Measurements from ENCODE around the gene IQSEC1. TPM values are rescaled to one million over a fixed set of nuclear protein-coding genes. Genes with fewer than 3 reads are reported as not detected.

IQSEC1 gene
- total RNA-seq, 1 experiment from 2014 or later = 28.1 TPM

DNA sequence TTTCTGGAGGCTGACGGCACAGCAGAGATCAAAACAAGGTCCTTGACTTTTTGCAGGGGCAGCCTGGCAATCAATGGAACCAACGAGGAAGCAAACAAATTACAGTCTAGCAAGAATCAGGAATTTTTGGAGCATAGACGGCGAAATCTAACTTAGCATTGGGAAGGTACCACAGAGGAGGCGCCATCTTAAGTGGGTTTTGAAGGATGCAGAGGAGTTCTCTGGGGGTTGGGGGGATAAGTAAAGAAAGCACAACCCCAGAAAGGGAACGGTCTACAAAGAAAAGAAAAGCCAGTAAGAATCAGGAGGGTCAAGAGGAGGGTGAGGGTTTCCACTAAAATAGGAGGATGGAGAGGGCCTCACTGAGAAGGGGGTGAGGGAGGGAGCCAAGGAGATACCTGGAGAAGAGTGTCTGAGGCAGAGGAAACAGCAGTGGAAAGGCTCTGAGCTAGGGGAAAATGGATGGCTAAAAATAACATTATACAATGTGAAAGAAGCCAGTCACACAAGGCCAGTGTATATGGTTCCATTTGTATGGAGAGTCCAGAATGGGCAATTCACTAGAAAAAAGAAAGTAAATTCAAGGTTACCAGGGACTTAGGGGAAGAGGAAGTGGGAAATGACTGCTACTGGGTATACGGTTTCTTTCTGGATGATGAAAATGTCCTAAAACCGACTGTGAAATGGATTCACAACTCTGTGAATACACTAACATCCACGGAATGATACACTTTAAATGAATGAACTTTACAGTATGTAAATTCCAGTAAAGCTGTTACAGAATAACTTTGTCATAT is 25.2 kb upstream of the IQSEC1 start:
- CTCF ChIA-PET = no interaction called here
- Histone ChIP-seq H3K27me3 (ENCODE audit: insufficient read depth, low read length) (no peaks in the 10 kb centered on the region), H3K4me1 (ENCODE audit: control insufficient read depth in 1 of 2, insufficient read depth in 2 of 2, low read length in 2 of 2) (no peaks in the 10 kb centered on the region), H3K4me2 (ENCODE audit: low read length) (no peak overlapping the region), H3K27ac (ENCODE audit: low read depth, low read length) (no peak overlapping the region), H3K36me3 (ENCODE audit: control insufficient read depth in 1 of 2, insufficient read depth in 2 of 2, low read length in 2 of 2) (no peaks in the 10 kb centered on the region), H2AFZ (ENCODE audit: low read depth, low read length, poor library complexity, severe bottlenecking) (no peak overlapping the region), H3K9ac (ENCODE audit: low read length) (no peak overlapping the region), H3K79me2 (ENCODE audit: insufficient read depth, low read length) (no peaks in the 10 kb centered on the region), H3K9me2 (ENCODE audit: insufficient read depth) (no peaks in the 10 kb centered on the region), H3K9me3 (ENCODE audit: control insufficient read depth in 1 of 2, insufficient read depth in 1 of 2, low read depth in 1 of 2, low read length in 2 of 2) (no peaks in the 10 kb centered on the region), H3K4me3 (replicated peaks in 1 of 2; ENCODE audit: low read depth in 1 of 2, low read length in 2 of 2) (no peak overlapping the region), H4K20me1 (ENCODE audit: insufficient read depth) (no peaks in the 10 kb centered on the region)
- no peak for DNase-seq (ENCODE audit: low read depth, low spot score)
- POLR2A ChIA-PET = no interaction called here
- ATAC-seq = no peak
- BruUV-seq (replicated peaks) = no TSS peak
- no peak for TF ChIP-seq EZH2phosphoT487 (IDR thresholded peaks at IDR 0.05; ENCODE audit: borderline replicate concordance)
- TF ChIP-seq ZNF274 (IDR thresholded peaks at IDR 0.05; ENCODE audit: low read depth, low read length) = no peak
- no peak for TF ChIP-seq TCF7L2 (IDR thresholded peaks at IDR 0.05; ENCODE audit: borderline replicate concordance, extremely low read depth, insufficient read depth, insufficient read length)
- TF ChIP-seq CBX3 (IDR thresholded peaks at IDR 0.05; ENCODE audit: low read depth) = no peak
- TF ChIP-seq, protein P1, sequence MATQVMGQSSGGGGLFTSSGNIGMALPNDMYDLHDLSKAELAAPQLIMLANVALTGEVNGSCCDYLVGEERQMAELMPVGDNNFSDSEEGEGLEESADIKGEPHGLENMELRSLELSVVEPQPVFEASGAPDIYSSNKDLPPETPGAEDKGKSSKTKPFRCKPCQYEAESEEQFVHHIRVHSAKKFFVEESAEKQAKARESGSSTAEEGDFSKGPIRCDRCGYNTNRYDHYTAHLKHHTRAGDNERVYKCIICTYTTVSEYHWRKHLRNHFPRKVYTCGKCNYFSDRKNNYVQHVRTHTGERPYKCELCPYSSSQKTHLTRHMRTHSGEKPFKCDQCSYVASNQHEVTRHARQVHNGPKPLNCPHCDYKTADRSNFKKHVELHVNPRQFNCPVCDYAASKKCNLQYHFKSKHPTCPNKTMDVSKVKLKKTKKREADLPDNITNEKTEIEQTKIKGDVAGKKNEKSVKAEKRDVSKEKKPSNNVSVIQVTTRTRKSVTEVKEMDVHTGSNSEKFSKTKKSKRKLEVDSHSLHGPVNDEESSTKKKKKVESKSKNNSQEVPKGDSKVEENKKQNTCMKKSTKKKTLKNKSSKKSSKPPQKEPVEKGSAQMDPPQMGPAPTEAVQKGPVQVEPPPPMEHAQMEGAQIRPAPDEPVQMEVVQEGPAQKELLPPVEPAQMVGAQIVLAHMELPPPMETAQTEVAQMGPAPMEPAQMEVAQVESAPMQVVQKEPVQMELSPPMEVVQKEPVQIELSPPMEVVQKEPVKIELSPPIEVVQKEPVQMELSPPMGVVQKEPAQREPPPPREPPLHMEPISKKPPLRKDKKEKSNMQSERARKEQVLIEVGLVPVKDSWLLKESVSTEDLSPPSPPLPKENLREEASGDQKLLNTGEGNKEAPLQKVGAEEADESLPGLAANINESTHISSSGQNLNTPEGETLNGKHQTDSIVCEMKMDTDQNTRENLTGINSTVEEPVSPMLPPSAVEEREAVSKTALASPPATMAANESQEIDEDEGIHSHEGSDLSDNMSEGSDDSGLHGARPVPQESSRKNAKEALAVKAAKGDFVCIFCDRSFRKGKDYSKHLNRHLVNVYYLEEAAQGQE (IDR thresholded peaks at IDR 0.05; ENCODE audit: low read depth) = no peak
- no peak for TF ChIP-seq FOSL1 (IDR thresholded peaks at IDR 0.05; ENCODE audit: low read depth)
- no peak for TF ChIP-seq EZH2 (IDR thresholded peaks at IDR 0.05)
- no peak for TF ChIP-seq SIN3A (IDR thresholded peaks at IDR 0.05; ENCODE audit: low read depth)
- no peak for TF ChIP-seq ELF1 (IDR thresholded peaks at IDR 0.05; ENCODE audit: borderline replicate concordance, low read depth)
- no peak for TF ChIP-seq JUND (IDR thresholded peaks at IDR 0.05)
- no peak for TF ChIP-seq MAX (IDR thresholded peaks at IDR 0.05)
- TF ChIP-seq RAD21 (IDR thresholded peaks at IDR 0.05; ENCODE audit: low read depth) = no peak
- TF ChIP-seq ATF3 (IDR thresholded peaks at IDR 0.05) = no peak
- no peak for TF ChIP-seq POLR2AphosphoS5 (IDR thresholded peaks at IDR 0.05; ENCODE audit: low read depth, low read length)
- no peak for TF ChIP-seq POLR2A (IDR thresholded peaks at IDR 0.05; ENCODE audit: borderline replicate concordance, extremely low read depth, insufficient read depth, insufficient read length)
- TF ChIP-seq EGR1 (IDR thresholded peaks at IDR 0.05; ENCODE audit: low read depth) = no peak
- no peak for TF ChIP-seq ZBTB33 (IDR thresholded peaks at IDR 0.05; ENCODE audit: extremely low read depth, insufficient replicate concordance, low read length)
- TF ChIP-seq, protein P2, sequence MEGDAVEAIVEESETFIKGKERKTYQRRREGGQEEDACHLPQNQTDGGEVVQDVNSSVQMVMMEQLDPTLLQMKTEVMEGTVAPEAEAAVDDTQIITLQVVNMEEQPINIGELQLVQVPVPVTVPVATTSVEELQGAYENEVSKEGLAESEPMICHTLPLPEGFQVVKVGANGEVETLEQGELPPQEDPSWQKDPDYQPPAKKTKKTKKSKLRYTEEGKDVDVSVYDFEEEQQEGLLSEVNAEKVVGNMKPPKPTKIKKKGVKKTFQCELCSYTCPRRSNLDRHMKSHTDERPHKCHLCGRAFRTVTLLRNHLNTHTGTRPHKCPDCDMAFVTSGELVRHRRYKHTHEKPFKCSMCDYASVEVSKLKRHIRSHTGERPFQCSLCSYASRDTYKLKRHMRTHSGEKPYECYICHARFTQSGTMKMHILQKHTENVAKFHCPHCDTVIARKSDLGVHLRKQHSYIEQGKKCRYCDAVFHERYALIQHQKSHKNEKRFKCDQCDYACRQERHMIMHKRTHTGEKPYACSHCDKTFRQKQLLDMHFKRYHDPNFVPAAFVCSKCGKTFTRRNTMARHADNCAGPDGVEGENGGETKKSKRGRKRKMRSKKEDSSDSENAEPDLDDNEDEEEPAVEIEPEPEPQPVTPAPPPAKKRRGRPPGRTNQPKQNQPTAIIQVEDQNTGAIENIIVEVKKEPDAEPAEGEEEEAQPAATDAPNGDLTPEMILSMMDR (IDR thresholded peaks at IDR 0.05 in 2 of 3, conservative IDR thresholded peaks at IDR 0.05 in 1 of 3; ENCODE audit: borderline replicate concordance in 1 of 3, insufficient read depth in 1 of 3, low read depth in 2 of 3, low read length in 2 of 3) = no peak
- TF ChIP-seq CEBPB (IDR thresholded peaks at IDR 0.05; ENCODE audit: low read depth) = no peak
- intact Hi-C loops (cut with micrococcal nuclease) = loop anchor here (10.0 kb wide), 2 partner anchors 196 to 786 kb away; partner anchors contain the start of gene WNT7A
- RAD21 ChIA-PET (ENCODE audit: low non-redundant PET in 1 of 2, low total read pairs in 2 of 2, uncharacterized antibody in 2 of 2, unreplicated experiment in 2 of 2) = no interaction called here
